Muscle of back (tissue), 13 donors: ENCODE data around the gene MED17. TPM values are rescaled to one million over a fixed set of nuclear protein-coding genes. Genes with fewer than 3 reads are reported as not detected.
"Not testable (repeated sequence)": the region's sequence is repeated elsewhere in the genome, so short reads cannot be mapped to it uniquely, and the experiment has no call there.

Experiments
- DNase-seq, 3 donors: peaks; one replicate each; pipeline versions ENCODE4 v3.0.0 to v3.0.0-alpha.2; 2013
- long read RNA-seq, 9 donors: transcript quantifications; one replicate each; lab custom pipeline, GENCODE V29; 2026
- polyA plus RNA-seq, 10 donors: library from polyadenylated mRNA; unstranded; fragments of 120-200 nt; gene quantifications; one replicate each; pipeline ENCODE4 v1.2.1, GENCODE V29; 2013; ENCODE audit not compliant: insufficient read length in 10 of 10

Gene MED17, protein sequence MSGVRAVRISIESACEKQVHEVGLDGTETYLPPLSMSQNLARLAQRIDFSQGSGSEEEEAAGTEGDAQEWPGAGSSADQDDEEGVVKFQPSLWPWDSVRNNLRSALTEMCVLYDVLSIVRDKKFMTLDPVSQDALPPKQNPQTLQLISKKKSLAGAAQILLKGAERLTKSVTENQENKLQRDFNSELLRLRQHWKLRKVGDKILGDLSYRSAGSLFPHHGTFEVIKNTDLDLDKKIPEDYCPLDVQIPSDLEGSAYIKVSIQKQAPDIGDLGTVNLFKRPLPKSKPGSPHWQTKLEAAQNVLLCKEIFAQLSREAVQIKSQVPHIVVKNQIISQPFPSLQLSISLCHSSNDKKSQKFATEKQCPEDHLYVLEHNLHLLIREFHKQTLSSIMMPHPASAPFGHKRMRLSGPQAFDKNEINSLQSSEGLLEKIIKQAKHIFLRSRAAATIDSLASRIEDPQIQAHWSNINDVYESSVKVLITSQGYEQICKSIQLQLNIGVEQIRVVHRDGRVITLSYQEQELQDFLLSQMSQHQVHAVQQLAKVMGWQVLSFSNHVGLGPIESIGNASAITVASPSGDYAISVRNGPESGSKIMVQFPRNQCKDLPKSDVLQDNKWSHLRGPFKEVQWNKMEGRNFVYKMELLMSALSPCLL
- polyA plus RNA-seq, result 10 to 100 TPM; 19.1 to 32.4 (median 23.2) TPM
- long read RNA-seq, donor 1, full-length matches to known transcripts, result 5 of 5 reads
- long read RNA-seq, donor 1, partial matches to known transcripts, result 0 of 5 reads
- long read RNA-seq, donor 1, other reads (novel, unspliced or antisense), result 0 of 5 reads
- long read RNA-seq, donor 2, full-length matches to known transcripts, result 4 of 4 reads
- long read RNA-seq, donor 2, partial matches to known transcripts, result 0 of 4 reads
- long read RNA-seq, donor 2, other reads (novel, unspliced or antisense), result 0 of 4 reads
- long read RNA-seq, donor 3, result 0 reads
- long read RNA-seq, donor 4, full-length matches to known transcripts, result 1 of 1 reads
- long read RNA-seq, donor 4, partial matches to known transcripts, result 0 of 1 reads
- long read RNA-seq, donor 4, other reads (novel, unspliced or antisense), result 0 of 1 reads
- long read RNA-seq, donor 5, full-length matches to known transcripts, result 8 of 8 reads
- long read RNA-seq, donor 5, partial matches to known transcripts, result 0 of 8 reads
- long read RNA-seq, donor 5, other reads (novel, unspliced or antisense), result 0 of 8 reads
- long read RNA-seq, donor 6, full-length matches to known transcripts, result 8 of 8 reads
- long read RNA-seq, donor 6, partial matches to known transcripts, result 0 of 8 reads
- long read RNA-seq, donor 6, other reads (novel, unspliced or antisense), result 0 of 8 reads
- long read RNA-seq, donor 7, full-length matches to known transcripts, result 2 of 2 reads
- long read RNA-seq, donor 7, partial matches to known transcripts, result 0 of 2 reads
- long read RNA-seq, donor 7, other reads (novel, unspliced or antisense), result 0 of 2 reads
- long read RNA-seq, donor 8, full-length matches to known transcripts, result 4 of 4 reads
- long read RNA-seq, donor 8, partial matches to known transcripts, result 0 of 4 reads
- long read RNA-seq, donor 8, other reads (novel, unspliced or antisense), result 0 of 4 reads
- long read RNA-seq, donor 9, result 0 reads

DNA sequence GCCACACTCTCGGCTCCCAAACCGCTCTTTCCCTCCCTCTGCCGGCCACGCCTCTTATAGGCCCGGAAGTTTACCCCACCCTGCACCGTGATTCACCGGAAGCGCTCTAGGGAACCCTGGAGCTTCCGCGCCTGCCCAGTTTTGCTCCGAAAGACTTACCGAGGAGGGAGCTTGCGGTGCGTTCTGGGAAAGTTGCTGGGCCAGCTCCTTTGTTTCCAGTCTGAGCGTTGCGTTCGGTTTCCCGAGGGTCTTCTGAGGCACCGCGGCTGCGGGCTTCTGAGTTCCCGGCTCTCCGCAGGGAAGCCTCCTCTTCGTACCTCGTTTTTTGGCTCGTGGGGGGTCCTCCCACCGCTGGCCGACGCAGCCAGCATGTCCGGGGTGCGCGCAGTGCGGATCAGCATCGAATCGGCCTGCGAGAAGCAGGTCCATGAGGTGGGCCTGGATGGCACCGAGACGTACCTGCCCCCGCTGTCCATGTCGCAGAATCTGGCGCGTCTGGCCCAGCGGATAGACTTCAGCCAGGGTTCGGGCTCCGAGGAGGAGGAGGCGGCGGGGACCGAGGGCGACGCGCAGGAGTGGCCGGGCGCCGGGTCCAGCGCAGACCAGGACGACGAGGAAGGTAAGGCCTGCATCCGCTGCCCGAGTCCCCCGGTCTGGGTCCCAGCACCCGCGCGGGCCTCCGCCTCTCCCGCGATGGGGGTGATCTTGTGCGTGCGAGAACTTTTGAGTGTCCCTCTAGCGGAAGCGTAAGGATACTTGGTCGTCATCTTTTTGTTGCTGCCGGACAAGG is at the start of gene MED17:
TSS of gene MED17 (plus strand) at position 138 of the 790 bp plus-strand sequence. CDS start at position 370, 232 bp downstream.
- peak; percentile 95 to 97 (median 96) for DNase-seq

DNA sequence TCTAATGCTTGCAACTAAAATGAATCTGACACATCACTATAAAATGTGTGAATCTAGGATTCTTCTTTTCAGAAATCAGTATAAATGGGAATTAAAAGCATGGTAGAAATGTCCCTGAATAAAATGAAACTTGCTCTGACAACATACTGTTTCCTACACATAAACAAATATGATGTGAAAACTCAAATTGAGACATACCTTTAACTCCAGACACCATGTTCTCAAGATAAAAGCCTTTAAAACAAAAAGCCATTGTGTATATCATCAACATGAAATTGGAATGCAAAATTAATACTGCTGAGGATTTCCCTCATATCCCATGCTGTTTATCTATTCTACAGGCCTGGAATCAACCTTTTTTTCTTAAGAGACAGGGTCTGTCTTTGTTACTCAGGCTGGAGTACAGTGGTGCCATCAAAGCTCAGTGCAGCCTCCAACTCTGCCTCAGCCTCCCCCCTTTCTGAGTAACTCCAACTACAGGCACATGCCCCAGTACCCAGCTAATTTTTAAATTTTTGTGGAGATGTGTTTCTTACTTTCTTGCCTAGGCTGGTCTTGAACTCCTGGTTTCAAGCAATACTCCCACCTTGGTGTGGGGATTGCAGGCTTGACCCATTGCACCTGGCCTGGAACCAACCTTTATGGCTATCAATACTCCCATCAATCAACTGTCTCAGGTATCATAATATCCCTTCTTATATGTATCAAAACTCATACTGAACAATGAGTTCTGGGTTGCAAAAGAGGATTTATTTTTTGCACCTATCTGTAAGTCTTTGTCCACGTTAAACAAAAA is 49.5 kb upstream of the MED17 start:
- no peak for DNase-seq

DNA sequence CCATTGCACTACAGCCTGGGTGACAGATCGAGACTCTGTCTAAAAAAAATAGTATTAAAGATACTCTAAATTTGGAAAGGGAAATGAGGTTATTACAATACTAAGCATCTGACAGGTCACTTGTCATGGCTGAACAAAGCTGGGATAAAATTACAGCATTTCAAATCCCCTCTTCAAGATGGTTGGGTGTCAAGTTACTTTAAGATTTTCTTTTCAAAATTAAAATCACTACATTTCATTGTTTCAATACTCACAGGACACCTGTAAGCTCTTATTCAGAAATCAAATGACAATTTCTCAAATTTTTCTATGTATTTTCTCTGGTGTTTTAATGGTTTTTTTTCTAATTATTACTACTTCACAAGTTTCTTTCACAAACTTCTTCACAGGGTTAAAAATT is 48.5 kb upstream of the MED17 start:
- DNase-seq, result no peak

DNA sequence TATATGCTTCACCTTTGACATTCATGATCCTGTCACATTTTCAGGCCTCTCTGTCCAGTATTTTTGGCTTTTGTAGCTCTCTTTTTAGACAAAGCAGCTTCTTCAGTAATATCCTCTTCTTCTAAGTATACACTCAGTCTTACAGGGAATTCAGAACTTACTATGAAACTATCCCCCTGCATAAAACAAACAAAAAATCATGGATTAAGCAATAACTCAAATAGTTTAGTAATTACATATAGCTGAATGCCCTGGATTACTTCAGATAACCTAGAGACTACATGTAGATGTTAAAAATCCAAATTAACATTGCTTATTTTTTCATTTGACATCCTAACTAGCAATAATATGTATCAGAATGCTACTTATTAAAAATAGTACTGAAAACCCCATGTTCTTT is 48.0 kb upstream of the MED17 start:
- DNase-seq, result no peak

DNA sequence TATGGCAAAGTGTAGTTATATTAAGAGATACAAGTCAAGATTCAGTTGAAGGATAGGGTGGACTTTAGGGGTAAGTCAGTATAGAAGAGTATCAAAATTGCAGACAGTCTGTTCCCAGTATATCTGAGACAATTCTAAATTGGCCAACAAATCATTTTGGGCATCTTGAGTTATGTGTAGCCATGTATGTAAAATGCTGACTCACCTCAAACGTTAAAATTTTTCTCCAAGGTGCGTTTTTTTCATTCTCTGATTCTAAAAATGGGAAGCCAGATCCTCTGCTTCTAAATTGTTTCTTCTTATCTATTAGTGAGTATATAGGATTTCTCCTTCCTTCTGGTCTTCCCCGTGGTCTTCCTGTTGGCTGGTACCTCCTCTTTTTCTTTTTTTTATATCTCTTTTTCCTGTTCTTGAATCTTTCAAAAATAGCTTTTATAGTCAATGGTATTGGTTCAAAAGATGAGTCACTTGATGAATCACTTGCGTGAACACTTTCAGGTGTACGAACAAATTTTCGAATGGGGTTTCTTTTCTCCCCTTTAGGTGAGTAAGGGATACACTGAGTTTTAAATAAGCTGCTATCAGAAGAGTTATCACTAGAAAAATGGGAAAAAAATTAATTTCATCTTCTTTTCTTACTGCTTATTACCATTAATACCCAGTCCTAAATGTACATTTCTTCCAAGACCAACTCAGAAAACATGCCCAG is 46.0 kb upstream of the MED17 start:
- DNase-seq, result no peak

DNA sequence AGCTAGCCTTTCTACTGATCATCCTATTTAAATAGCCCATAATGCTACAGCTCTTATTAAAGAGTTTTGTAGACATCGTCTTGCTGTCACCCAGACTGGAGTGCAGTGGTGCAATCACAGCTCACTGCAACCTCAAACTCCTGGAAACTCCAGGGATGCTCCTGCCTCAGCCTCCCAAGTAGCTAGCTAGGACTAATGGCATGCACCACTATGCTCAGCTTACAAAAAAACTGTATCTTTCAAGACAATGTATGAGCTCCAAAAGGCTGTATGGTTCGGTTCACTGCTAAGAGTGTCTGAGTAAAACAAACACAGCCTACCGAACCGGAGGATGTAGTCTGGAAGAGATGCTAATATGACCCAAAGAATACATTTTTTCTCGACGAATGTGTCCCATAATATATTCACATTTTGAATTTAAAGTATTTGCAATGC is 45.4 kb upstream of the MED17 start:
- DNase-seq, result no peak

DNA sequence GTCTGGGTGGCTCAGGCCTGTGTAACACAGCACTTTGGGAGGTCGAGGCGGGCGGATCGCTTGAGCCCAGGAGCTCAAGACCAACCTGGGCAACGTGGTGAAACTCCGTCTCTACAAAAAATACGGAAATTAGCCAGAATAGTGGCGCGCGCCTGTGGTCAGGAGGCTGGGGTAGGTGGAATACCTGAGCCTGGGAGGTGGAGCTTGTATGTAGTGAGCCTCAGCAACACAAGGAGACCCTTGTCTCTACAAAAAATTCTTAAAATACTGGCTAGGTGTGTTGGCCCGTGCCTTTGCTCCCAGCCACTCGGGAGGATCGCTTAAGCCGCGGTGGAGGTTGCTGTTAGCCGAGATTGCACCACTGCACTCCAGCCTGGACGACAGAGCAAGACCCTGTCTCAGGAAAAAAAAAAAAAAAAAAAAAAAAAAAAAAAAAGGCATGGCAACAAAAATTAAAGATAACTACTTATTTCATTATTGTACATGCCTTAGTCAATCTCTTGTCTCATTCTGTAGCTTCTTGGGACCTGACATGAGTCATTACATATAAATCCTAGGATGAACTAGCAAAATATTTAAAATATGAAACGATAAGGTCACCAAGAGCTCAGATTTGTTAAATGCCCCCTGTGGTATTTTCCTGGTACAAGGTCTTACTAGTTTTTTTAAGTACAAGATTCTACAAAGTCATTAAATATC is 43.9 kb upstream of the MED17 start:
- peak; percentile 4 to 36 (median 24) for DNase-seq

DNA sequence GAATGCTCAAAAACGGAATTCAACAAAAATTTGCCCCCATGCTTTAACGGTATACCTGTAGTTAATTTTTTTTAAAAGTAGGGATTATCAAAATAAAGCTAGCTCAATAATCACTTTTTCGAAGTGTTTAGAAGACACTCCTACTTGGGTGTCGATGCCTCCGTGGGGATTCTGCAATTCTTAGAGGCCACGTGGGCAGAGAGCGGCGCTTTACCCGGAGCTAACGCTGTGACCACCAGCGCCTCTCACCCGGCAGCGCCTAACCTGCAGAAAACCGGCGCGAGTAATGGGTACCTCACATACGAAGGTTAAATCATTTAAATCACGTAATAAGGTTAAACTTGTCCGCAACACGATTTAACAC is 43.4 kb upstream of the MED17 start:
- peak; percentile 41 to 81 (median 61) for DNase-seq

DNA sequence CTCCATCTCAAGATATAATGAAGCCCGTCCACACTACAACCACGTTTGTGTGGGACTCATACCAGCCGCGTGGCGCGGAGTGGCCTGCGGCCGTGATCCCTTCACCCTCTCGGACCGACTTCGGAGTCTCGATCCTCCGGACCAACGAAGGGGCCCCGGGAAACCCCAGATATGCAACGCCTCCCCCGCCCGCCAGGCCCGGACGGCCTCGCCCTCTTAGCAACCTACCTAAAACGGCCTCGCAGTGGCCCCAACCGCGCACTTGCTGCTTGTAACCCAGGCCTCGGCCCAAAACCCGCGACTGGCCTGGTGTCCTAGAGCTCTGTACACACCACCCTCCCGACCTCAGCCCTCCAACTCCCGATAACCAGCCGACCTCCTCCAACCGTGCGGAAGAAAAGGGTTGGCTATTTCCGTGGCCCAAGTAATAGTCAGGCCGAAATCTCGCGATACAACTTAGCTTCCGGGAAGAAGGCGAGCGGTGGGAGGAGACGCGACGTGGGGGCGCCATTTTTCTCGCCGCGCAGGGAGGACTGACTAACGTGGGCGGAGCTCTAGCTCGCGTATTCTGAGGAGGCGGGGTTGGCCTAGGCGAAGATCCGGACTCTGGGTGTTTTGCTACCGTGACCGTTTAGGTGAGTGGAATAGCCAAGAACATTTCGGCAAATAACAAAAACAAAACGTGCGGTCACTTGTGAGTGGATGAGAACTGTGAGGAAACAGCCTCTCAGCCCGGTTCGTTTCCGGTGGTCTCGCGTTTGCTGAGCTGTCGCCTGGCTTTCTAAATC is 42.8 kb upstream of the MED17 start, which contains the start of the genes C11orf54 and TAF1D:
TSS of gene C11orf54 (plus strand) at position 579 of the 788 bp plus-strand sequence. CDS start 5,722 bp downstream, outside the sequence.
TSS of gene TAF1D (minus strand) at position 402 of the 788 bp plus-strand sequence. CDS start 2,191 bp downstream, outside the sequence.
- DNase-seq, result peak; percentile 99

DNA sequence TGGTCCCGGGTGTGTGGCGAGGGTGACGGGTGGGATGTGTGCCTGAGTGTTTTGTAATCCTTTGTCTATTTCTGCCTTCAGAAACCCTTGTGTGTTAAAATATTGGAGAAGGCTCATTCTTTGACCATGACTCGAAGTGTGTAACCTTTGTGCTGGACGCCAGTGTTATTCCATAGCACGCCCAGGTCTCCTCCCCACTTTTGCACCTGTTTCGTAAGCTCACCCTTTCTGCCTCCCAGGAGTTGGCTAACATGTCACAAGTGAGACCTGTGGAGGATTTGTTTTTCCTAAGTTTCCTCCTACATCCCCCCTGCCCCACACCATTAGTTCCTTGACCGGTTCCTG is 42.2 kb upstream of the MED17 start:
- peak in 2 of 3 donors; percentile 53 to 71 for DNase-seq

DNA sequence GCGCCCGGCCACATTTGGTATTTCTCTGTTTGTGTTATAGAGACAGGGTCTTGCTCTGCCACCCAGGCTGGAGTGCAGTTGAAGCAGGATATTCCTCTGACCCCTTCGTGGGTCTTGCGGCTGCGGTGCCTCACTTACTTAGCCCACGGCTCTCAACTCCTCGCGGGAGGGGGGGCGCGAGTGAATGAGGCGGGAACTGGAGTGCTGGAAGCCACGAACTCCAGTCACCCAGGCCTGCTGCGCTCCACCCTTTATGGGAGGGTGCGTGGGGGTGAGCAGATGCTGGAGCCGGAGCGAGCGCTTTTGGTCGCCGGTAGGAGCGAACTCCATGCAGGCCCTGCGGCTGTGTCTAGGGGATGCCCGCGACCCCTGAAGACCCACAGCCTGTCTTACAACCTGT is 40.8 kb upstream of the MED17 start:
- peak in 1 of 3 donors; percentile 6 for DNase-seq

DNA sequence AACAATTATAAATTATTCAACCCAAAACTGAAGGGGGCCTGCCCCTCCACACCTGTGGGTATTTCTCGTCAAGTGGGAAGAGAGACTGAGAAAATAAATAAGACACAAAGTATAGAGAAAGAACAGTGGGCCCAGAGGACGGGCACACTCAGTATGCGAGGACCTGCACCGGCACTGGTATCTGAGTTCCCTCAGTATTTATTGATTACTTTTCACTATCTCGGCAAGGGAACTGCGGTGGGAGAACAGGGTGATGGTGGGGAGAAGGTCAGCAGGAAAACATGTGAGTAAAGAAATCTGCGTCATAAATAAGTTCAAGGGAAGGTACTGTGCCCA is 39.4 kb upstream of the MED17 start:
- DNase-seq, result no peak

DNA sequence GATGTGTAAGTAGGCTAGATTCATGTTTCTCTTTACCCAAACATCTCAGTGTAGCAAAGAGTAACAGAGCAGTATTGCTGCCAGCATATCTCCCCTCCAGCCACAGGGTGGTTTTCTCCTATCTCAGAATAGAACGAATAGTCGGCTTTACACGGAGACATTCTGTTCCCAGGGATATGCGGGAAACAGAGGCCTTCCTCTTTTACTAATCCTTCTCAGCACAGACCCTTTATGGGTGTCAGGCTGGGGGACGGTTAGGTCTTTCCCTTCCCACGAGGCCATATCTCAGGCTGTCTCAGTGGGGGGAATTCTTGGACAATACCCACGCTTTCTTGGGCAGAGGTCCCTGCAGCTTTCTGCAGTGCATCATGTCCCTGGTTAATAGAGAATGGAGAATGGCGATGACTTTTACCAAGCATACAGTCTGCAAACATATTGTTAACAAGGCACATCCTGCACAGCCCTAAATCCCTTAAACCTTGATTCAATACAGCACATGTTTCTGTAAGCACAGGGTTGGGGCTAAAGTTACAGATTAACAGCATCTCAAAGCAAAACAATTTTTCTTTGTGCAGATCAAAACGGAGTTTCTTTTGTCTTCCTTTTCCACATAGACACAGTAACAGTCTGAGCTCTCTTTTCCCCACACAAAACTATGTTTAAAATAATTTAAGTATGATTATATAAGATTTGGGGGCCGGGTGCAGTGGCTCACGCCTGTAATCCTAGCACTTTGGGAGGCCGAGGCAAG is 38.9 kb upstream of the MED17 start:
- DNase-seq, result not testable (repeated sequence)

DNA sequence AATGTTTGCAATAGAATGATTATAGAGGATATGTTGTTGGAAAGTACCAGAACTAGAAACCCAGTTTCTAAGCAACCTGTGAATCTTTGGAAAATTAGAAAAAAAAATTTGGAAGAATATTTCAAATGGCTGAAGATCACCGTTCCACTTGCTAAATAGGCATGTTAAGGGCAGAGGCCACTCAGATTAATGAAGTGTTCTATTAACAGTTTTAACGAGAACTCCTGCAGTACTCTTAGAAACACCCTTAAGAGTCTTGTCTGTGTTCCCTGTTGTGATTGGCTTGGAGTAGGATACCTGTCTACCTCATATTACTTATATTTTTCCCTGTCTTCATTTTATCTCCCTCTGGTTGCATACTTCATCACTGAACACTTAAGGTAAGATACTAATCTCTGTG is 38.0 kb upstream of the MED17 start:
- DNase-seq, result no peak

DNA sequence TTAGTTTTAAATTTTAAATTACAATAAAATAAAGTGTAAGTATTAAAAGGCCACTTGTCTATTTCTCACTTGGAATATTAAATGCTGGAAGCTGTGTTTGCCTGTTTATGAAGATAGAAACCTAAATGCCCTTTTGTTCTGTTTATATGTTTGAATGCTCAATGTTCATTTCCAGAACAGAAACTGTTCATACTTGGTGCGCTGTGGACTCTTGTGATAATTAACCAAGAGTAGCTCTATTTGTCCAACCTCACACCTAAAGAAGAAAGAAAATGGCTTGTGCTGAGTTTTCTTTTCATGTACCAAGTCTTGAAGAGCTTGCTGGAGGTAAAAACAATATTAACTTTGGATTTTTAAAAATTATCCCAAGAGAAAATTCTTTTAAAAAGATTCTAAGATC is 37.0 kb upstream of the MED17 start:
- DNase-seq, result no peak

DNA sequence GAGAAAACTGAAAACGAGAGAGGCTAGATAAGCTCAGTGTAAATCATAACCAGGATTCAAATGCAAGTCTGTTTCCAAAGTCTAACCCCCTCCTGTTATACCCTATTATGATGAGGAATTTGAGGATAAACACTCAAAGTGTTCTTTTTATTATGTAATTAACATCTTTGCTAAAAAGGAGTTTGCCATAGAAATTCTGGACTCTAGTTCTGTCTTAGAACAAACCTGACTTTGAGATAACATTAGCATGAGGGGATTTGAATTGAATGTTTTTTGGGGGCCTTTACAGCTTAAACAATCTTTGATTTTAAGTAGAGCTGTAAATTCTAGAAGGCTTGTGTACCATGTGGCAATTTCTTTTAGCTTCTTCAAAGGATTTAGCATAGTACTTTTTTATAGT is 33.1 kb upstream of the MED17 start:
- DNase-seq, result no peak
